Left colon (tissue), 2 donors: ENCODE measurements around the gene TNFRSF14. TPM values are rescaled to one million over a fixed set of nuclear protein-coding genes. Genes with fewer than 3 reads are reported as not detected.
"Not testable (repeated sequence)": the region's sequence is repeated elsewhere in the genome, so short reads cannot be mapped to it uniquely, and the experiment has no call there.

Experiments
- ATAC-seq: fragments of 200-7000 bp; cut with Tn5 transposase; one replicate; pipeline ENCODE4 v1.9.1; 2020; ENCODE audit warnings: mild to moderate bottlenecking, moderate library complexity
- DNase-seq, 2 donors: peaks; one replicate each; pipeline ENCODE4 v3.0.0-alpha.2; 2020
- intact Hi-C, 2 donors: fragments of 100-400 bp; cut with DNase I in 1 of 2; cut with micrococcal nuclease in 1 of 2; formaldehyde crosslinking; loops; one replicate each; pipeline versions ENCODE4 v1.11.2 to v1.14.0; 2022; cut with DNase I, micrococcal nuclease
- total RNA-seq, 2 donors: library from RNA; stranded (reverse); fragmentation: NEBNext Ultra II Directional; extraction: Animal tissue kit (Norgen Biotek cat#: 25700); gene quantifications; one replicate each; pipeline ENCODE4 v1.2.1, GENCODE V29; 2021
- donor health status: DM: no; HTN: no; CAD: no.
- donor health status: DM: yes; HTN: yes; CAD: no.

TNFRSF14 gene
- total RNA-seq, 2 donors from 2014 or later: 142 to 178 TPM

DNA sequence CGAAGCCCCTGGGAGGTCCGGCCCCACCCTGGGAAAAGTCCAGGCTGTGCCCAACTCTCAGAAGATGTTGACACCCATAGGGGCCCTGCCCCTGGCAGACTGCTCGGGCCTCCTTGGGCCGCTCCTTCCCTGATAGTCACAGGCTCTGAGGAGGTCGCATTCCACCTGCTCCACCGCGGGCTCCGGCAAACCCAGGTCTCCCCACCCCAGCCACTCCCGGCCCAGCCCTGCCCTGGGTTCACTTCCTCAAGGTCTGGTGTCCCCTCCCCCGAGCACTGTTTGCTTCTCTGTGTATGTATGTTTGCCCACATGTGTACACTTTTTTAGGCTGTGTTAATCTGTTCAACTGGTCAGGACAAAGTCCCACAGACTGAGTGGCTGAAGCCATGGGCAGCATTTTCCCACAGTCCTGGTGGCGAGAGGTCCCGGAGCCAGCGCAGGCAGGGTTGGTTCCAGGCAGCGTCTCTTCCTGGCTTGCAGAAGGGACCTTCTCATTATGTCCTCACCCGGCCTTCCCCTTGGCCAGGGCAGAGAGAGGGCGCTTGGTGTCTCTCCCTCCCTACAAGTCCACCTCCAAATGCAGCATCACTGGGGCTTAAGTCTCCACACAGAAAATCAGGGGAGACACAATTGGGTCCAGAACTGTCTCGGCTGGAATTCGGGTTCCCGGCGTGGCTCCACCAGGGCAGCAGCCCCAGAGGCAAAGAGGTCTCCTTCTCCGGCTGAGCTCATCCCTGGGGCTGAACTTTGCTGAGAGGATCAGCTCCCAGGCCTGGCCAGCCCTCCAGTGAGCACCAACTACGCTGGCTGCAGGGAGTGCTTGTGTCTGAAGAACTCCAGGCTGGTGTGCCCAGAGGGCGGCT, 19.9 kb downstream of the TNFRSF14 start:
- ATAC-seq (peak; percentile 73), DNase-seq (peak; percentile 91 to 96)

DNA sequence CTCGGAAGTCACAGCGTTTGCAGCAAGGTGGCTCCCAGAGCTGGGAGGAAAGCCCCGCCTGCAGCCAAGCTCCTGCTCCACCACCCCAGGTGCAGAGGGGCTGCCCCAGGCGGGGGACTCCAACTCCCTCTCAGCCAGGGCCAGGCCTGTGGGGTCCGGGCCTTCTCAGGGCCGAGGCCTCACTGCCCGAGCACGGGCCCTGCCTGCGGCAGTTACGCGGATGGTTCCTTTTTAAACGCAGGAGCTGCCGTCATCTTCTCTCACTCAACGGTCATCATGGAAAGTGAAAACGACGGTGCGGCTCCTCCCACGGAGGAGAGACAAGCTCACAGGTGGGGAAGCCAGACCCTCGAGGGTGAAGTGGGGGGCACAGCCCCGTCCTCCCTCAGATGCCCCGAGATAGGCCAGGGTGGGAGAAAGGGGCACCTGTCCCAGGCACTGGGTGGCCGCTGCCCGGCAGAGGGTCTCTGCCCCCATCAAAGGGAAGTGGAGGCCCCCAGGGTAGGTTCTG, 21.4 kb downstream of the TNFRSF14 start:
- intact Hi-C loops: not testable (repeated sequence)
- ATAC-seq (peak; percentile 6), DNase-seq (peak; percentile 53 to 56)

More for the DNA sequence above, 19.9 kb downstream of the TNFRSF14 start:
- intact Hi-C loops: no loop called here

DNA sequence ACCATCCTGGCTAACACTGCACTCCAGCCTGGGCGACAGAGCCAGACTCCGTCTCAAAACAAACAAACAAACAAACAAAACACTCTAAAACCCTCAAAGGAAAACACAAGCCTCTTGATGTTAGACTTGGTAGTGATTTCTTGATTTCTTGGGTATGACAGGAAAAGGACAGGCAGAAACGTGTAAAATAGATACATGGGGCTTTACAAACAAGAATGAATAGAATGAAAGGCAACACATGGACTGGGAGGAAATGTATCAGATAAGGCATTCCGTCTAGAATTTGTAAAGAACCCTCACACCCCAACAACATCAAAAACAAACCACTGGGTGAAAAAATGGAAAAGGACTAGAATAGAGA, 22.6 kb downstream of the TNFRSF14 start:
- DNase-seq (no peak), ATAC-seq (no peak)
- intact Hi-C loops: no loop called here

DNA sequence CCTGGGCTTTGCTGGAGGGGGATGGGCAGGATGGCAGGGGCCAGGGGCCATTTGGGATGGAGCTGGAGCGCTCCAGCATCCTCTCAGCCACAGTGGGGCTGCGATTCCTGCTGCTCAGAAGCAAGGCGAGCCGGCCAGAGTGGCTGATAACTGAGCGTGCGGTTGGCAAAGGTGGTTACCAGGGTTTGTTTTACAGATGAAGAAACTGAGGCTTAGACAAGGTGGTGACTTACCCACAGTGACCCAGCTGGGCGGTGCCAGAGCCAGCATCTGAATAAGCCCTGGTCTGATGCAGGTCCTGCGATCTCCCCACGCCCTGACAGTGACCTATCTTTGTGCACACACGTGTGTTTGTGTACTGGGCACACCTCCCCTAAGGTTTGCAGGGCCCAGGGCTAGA, 24.5 kb downstream of the TNFRSF14 start:
- no peak for DNase-seq
- intact Hi-C loops: no loop called here
- no peak for ATAC-seq

DNA sequence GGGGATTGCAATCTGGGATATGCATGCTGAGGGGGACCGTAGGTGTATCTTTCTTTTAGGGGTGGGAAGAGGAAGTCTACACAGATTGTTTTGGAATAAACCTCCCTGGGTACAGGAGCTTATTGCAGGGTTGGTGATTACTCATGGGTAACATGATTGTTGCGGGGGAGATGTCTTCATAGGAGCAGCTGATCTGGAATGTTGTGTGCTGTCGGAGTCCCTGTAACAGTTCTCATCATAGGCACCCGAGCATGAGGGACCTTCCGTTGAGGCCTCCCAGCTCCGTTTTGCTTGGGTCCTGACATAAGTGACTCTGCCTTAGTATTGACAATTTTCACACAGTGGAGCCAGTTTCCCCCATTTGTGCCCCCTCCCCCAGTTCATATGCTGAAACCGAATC, 26.2 kb downstream of the TNFRSF14 start:
- intact Hi-C loops: no loop called here
- DNase-seq (no peak), ATAC-seq (no peak)

DNA sequence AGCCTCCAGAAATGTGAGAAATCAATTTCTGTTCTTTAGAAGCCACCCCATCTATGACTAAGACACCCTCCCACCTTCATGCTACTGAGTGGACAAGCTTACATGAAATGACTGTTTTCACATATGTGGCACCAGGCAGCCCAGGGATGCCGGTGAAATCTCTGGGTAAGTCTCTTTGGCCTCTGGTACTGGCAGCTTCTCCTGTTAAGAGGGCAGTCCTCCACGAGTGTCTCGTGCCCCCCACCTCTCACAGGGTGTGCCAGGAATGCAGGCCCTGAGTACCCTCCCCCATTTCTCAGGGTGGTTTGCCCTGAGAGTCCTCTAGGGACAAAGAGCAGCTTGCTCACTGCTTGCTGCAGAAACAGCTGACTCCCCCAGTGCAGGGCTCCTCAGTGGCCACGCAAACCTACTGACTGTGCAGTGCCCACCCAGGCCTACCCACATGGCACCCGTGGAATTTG, 27.2 kb downstream of the TNFRSF14 start:
- DNase-seq: no peak
- intact Hi-C loops: no loop called here
- ATAC-seq: no peak

DNA sequence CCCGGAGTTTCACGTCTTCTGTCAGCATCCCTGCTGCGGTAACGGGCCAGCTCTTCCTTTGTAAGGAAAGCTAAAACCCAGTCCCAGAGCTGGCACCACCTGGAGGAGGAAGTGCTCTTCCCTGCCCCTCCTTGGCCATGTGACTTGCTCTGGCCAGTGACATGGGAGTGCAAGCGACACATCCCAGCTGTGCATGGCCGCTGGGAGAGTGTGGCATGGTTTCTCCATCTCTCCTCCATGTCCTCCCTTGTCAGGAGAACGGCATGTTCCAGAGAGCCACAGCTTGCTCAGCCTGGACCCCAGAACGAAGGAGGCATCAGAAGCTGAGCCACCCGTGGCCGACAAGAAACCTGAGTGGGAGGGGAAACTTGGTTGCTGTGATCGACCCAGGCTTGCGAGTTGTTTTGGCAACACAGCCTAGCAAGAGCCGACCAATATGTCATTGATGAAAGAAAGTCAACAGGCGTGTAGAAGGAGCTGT, 27.7 kb downstream of the TNFRSF14 start:
- intact Hi-C loops: no loop called here
- no peak for ATAC-seq
- DNase-seq: no peak

DNA sequence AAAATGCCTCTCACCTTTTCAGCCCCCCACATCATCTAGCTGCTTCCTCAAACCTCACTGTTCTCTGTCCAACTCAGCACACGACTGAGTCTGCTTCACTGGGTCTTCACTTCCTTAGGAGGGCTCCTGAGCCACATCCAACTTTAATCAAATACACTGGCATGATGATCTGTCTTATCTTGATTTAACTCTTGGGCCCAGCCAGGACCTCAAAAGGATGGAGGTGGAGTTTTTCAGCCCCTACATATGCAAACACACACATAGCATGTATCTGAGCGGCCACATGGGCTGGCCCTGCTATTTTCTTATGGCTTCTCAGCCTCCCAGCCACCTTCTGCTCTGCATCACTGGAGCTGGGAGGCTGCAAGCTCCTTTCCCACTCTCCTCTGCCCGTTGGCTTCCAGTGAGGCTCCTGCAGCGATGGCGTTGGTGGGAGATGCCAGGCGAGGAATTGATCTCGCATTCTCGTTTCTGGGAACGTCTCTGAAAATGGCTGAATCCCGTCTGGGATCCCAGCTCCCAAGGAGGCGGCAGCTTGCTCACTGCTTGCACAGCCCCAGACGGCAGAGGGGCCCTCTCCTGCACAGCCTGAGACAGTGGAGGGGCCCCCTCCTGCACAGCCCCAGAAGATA, 28.6 kb downstream of the TNFRSF14 start:
- ATAC-seq (no peak), DNase-seq (no peak)
- intact Hi-C loops: no loop called here

DNA sequence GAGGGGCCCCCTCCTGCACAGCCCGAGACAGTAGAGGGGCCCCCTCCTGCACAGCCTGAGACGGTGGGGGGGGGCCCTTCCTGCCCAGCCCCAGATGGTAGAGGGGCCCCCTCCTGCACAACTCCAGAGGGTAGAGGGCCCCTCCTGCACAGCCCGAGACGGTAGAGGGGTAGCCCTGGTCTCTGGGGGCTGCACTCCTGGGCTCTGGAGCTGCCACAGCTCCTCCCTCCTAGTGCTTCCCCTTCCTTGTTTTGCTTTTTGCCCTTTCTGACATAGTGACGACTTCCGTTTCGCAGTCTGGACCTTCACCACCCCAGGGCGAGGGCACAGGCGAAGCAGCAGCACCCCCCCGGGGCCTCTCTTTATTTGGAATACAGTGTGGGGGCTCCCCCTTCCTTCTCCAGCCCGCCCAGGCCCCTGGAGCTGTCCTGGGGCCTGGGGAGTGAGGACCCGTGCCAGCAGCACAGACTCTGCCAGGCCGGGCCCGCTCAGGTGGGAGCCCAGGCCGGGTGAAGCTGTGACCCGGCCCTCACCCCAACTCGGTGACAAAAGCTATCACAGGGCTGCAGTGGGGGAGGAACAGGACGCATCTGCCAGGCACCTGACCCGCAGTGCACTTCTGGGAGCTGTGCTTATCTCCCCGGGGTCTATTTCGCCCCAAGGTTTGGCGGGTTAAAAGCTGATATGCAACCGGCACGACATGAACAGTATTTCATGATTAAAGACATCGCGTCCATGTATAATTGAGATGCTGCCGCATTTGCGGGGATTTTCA, 29.3 kb downstream of the TNFRSF14 start:
- ATAC-seq: peak; percentile 46
- peak; percentile 87 for DNase-seq
- intact Hi-C loops: no loop called here

DNA sequence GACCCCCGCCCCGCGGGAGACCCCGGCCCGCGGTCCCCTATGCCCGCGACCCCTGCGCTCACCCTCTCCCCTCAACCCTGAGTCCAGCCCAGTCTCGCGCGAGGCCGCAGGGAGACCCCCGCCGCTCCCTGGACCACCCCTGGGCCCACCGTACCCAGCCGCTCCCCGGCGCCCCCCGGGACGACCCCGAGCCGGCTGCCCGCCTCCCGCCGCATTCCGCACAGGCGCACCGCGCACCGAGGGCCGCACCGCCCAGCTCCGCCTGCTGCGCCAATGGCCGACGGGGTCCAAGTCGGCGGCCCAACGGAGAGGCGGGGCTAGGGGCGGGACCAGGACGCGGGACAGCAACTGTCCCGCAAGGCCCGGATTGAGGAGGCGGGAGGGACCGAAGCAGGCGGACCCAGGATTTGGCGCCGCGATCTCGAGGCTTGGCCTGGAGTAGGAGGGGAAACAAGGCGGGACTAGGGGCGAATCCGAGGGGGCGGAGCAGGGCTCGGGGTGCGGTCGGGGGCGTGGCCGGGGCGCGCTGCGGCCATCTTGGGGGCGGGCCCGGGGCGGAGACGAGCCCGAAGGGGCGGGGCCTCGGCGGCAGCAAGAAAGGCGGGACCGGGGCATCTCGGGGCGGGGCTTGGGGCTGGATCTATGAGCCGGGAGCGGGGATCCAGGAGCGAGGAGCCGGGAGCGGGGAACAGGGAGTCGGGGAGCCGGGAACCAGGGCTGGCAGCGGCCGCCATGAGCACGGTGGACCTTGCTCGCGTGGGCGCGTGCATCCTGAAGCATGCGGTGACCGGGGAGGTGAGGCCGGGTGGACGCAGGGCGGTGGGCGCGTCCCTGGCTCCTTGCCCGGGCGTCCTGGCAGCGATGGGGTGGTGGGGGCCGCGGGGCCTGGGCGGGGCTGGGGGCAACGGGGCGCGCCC, 30.2 kb downstream of the TNFRSF14 start, which contains the start of gene PRXL2B:
Gene PRXL2B (plus strand): TSS at position 624 of the 917 bp plus-strand sequence. CDS start 109 bp downstream, at position 733.
- DNase-seq (peak; percentile 99 to 100), ATAC-seq (peak; percentile 77)
- intact Hi-C loops: no loop called here

DNA sequence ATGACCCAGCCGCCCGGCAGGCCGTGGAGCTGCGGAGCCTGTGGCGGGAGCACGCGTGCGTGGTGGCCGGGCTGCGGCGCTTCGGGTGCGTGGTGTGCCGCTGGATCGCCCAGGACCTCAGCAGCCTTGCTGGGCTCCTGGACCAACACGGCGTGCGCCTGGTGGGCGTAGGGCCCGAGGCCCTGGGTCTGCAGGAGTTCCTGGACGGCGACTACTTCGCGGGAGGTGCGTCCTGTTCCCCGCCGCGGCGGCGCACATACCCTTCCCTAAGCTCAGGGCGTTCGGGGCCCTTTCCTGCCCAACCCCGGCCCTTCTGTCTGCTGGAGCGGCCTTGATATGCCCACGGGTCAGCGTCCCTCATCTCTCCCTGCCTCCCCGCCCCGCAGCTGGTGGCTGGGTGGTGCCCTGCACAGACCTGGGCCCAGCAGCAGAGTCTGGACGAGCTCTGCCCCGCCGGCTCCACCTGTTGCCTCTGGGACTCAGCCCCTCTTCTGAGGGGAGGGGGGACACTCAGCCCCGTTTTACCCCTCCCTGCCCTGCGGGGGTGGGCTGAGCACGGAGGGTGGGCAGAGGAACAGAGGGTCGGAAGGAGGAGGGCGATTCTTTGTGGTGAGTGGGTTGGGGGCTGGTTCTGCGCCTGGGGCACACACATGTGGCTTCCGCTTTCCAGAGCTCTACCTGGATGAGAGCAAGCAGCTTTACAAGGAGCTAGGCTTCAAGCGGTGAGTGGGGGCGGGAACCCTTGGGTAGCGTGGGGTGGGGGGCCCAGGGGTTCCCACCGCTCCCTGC, 31.1 kb downstream of the TNFRSF14 start:
- DNase-seq: peak in 1 of 2 donors; percentile 62
- intact Hi-C loops: no loop called here
- ATAC-seq: peak; percentile 19

DNA sequence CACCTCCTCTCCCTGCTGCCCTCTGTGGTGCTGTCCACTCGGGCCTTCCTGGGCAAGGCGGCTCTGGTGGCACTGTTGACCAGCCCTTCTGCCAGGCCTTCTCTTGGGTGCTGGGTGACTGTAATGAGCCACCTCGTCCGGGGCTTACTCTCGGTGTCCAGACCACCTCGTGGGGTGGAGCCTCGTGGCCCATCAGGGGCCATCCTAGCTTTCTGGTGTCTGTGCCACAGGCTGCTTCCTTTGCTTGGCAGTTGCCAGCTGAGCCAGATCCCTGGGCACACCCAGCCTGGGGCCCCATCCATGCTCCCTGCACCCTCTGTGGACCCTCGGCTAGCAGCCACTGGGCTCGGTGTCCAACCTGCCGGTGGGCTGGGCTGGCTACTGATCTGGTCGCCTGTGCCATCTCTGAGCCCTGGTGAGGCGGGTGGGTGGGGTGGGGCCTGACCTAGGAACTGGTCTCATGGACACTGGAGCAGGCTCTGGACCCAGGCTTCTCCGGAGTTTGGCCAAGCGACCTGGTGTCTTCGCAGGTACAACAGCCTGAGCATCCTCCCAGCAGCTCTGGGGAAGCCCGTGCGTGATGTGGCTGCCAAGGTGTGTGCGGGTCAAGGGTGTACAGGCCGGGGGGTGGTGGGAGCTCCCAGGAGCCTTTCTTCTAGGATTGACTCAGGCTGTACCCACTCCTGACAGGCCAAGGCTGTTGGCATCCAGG, 31.8 kb downstream of the TNFRSF14 start:
- no peak for DNase-seq
- ATAC-seq: no peak
- intact Hi-C loops: no loop called here

DNA sequence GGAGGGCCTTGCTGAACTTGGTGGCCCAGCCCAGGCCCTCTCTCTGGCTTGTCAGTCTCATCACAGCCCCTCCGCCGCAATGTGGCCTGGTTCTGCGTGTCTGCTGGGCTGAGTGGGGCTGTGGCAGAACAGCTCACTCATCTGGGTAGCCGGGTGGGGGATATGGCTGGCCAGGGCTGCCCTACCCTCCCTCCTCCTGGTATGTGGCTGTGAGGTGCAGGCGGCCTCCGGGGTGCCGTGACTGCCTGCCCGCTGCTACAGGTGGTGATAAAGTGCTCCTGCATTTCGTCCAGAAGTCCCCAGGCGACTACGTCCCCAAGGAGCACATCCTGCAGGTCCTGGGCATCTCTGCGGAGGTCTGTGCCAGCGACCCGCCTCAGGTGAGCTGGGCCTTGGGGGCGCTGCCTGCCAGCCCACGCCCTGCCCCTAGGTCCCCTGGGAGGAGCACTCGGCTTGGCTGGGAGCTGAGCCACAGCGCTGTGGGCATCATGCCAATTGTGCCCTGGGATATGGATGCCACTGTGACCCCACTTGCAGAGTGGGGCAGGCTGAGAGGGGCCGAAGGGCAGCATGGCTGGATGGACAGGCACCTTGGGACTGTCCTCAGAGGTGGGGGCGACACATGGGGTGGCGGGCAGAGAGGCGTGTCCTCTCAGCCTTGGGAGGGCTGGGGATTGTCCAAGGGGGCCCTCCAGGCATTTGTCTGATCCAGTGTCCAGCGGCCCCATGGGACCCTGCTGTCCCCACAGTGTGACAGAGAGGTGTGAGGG, 32.7 kb downstream of the TNFRSF14 start:
- intact Hi-C loops: no loop called here
- ATAC-seq (no peak), DNase-seq (no peak)

DNA sequence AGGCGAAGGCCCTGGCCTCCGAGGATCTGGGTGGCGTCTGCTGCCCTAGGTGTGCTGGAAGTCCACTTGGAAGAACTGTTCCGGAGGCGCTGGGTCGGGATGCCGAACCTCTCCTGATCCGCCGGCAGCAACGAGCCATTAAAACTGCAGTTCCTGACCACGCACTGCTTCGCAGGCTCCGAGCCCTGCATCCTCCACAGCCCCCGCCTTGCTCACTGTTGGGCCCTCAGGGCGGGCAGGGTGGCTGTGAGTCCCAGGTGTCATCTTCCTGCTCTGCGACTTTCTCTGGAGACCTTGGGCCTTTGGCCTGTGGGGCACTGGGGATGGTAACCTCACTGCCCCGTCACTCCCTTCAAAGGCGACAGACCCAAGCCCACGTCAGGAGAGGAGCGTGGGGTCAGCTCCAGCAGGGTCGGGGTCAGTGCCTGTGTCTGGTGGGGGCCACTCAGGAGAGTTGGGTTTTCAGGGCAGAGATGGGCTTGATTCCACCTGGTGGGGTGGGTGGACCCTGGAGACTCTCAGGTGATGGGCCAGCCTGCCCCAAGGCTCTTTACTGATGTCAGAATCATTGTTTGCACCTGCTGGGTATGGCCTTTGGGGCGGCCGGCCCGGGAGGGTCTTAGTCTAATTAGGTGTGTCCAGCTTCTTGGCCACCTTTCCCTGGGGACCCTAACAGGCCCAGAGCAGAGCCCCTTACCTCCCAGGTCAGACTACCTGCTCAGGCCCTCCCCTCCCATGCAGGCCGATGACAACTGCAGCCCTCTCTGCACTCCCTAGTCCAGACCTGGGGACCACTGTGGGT, 33.5 kb downstream of the TNFRSF14 start:
- no peak for ATAC-seq
- intact Hi-C loops: no loop called here
- peak; percentile 6 to 23 for DNase-seq
